Hepatocyte (in vitro differentiated cells): ENCODE results near the gene ALDH1A1.

ENCODE experiments used
- CTCF ChIP-seq: fragments of 200-600 bp; sonication (generic); IDR thresholded peaks from 2 replicates; pipeline ENCODE4 v1.5.1; 2016; ENCODE audit warnings: antibody characterized with exemption, mild to moderate bottlenecking; ENCODE audit not compliant: poor library complexity
- EZH2 ChIP-seq: fragments of 200-600 bp; sonication (generic); IDR thresholded peaks from 2 replicates; pipeline ENCODE4 v1.6.1; 2016; ENCODE audit warnings: antibody characterized with exemption, mild to moderate bottlenecking, borderline replicate concordance
- EZH2phosphoT487 ChIP-seq: fragments of 200-600 bp; sonication (generic); IDR thresholded peaks from one replicate; pipeline ENCODE4 v1.6.1; 2018; ENCODE audit warnings: antibody characterized with exemption, mild to moderate bottlenecking, low read depth, moderate library complexity; ENCODE audit not compliant: unreplicated experiment, severe bottlenecking

GRCh38 chr9:72856972-72857623 is 95.8 kb downstream of the ALDH1A1 start:
- TF ChIP-seq CTCF = peak; percentile 83
- TF ChIP-seq EZH2phosphoT487 = no peak
- no peak for TF ChIP-seq EZH2
